Measurements from ENCODE around the gene TRAPPC10.

TRAPPC10 gene

DNA sequence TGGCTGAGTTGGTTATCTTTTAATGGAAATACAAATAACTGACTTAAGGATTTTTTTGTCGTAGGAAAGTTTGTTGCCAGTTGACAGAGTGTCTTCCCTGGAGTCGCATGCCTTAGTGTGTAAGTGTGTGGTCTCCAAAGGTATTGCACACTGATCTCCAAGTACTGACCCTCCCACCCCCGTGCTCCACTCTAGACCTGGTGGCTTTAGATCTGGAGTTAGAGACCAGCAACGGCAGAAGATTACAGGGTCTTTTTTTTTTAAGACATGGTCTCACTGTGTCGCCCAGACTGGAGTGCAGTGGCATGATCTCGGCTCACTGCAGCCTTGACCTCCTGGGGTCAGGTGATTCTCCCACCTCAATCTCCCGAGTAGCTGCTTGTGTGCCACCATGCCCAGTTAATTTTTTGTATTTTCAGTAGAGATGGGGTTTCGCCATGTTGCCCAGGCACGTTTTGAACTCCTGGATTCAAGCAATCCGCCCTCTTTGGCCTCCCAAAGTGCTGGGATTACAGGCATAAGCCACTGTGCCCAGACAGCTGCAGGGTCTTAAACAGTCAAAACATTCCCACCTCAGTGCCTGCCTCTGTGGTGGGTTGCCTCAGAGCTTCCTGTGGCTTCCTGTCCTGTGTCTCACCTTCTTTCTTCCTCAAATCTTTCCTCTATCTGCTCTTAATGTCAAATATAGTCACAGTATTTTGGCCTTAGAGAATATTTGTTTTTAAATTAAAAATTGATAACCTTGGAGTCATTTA lies 6.9 kb downstream of the TRAPPC10 start:
- Histone ChIP-seq H3K27me3 (no peaks in the 10 kb centered on the region), H3K4me3 (ENCODE audit: low read depth, low read length) (no peak overlapping the region), H3K36me3 (0 out of 2 replicates have a peak, but pooled peaks cover 2% of the 10 kb centered on the region), H3K4me1 (peaks cover 20% of the 10 kb centered on the region), H3K9me3 (no peaks in the 10 kb centered on the region)
- TF ChIP-seq, protein P1, sequence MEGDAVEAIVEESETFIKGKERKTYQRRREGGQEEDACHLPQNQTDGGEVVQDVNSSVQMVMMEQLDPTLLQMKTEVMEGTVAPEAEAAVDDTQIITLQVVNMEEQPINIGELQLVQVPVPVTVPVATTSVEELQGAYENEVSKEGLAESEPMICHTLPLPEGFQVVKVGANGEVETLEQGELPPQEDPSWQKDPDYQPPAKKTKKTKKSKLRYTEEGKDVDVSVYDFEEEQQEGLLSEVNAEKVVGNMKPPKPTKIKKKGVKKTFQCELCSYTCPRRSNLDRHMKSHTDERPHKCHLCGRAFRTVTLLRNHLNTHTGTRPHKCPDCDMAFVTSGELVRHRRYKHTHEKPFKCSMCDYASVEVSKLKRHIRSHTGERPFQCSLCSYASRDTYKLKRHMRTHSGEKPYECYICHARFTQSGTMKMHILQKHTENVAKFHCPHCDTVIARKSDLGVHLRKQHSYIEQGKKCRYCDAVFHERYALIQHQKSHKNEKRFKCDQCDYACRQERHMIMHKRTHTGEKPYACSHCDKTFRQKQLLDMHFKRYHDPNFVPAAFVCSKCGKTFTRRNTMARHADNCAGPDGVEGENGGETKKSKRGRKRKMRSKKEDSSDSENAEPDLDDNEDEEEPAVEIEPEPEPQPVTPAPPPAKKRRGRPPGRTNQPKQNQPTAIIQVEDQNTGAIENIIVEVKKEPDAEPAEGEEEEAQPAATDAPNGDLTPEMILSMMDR (IDR thresholded peaks at IDR 0.05; ENCODE audit: low read depth, low read length) = no peak
- no peak for DNase-seq

DNA sequence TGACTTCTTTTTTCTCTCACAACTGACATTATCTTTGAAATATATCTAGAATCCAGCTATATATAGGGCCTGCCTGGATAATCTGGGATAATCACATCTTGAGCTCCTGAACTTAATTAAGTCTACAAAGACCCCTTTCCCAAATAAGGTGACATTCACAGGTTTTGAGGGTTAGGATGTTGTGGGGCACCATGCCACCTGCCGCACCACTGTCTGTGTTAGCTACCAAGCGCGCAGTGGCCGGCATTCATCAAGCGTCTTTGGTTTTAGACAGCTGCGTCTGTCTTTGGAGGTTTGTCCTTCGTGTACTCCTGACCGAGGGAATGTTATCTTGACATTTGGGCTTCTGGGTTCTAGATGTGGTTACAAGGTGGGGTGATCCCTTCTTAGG lies 7.5 kb downstream of the TRAPPC10 start:
- H3K9me3 ChIP-seq = no peaks in the 10 kb centered on the region
- TF ChIP-seq, protein P1 (IDR thresholded peaks at IDR 0.05; ENCODE audit: low read depth, low read length) = no peak
- H3K4me3 ChIP-seq (ENCODE audit: low read depth, low read length) = no peak overlapping the region
- DNase-seq = no peak
- H3K27me3 ChIP-seq = no peaks in the 10 kb centered on the region
- peaks cover 20% of the 10 kb centered on the region for H3K4me1 ChIP-seq
- H3K36me3 ChIP-seq = 0 out of 2 replicates have a peak, but pooled peaks cover 2% of the 10 kb centered on the region

DNA sequence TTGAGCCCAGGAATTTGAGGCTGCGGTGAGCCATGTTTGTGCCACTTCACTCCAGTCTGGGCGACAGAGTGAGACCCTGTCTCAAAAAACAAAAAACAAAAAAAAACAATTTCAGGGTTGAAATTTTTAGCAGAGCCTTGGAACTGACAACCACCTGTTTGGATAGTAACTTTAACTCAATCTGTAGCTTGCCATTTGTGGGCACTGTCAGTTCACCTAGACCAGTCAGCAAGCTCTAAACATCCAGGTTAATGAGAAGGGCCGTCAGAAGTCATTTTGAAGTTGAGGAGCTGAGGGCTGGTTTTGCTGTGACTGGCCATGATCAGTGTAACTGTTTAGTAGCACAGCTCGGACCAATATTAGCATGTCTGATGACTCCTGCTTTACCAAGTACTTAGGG lies 8.4 kb downstream of the TRAPPC10 start:
- Histone ChIP-seq H3K9me3 (no peaks in the 10 kb centered on the region), H3K4me1 (peaks cover 20% of the 10 kb centered on the region), H3K36me3 (peaks cover 5% of the 10 kb centered on the region; the same call in 1 of the 2 replicates)

DNA sequence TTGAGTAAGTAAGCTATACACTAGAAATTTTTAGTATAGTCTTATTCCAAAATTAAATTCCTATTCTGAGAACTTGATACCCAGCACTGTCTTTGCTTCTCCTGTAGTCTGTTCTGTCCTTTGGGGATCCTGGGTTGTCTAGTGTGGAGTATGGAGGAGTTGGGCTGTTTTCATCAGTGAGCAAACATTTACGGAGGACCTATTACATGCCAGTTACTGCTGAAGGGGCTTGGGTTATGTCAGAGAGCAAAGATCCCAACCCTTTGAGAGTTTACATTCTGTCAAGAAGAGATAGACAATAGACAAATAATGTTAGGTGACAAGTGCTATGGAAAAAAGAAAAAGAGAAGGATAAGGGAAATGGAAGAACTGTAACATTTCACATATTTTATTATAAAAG lies 9.0 kb downstream of the TRAPPC10 start:
- H3K4me3 ChIP-seq (ENCODE audit: low read depth, low read length) = no peak overlapping the region
- TF ChIP-seq, protein P1 (IDR thresholded peaks at IDR 0.05; ENCODE audit: low read depth, low read length) = no peak
- H3K9me3 ChIP-seq = no peaks in the 10 kb centered on the region
- DNase-seq = no peak
- H3K36me3 ChIP-seq = peaks cover 5% of the 10 kb centered on the region; the same call in 1 of the 2 replicates
- no peaks in the 10 kb centered on the region for H3K27me3 ChIP-seq
- peaks cover 20% of the 10 kb centered on the region for H3K4me1 ChIP-seq

More for the DNA sequence above, 8.4 kb downstream of the TRAPPC10 start:
- H3K27me3 ChIP-seq = no peaks in the 10 kb centered on the region
- TF ChIP-seq, protein P1 (IDR thresholded peaks at IDR 0.05; ENCODE audit: low read depth, low read length) = no peak
- DNase-seq = no peak
- no peak overlapping the region for H3K4me3 ChIP-seq (ENCODE audit: low read depth, low read length)

DNA sequence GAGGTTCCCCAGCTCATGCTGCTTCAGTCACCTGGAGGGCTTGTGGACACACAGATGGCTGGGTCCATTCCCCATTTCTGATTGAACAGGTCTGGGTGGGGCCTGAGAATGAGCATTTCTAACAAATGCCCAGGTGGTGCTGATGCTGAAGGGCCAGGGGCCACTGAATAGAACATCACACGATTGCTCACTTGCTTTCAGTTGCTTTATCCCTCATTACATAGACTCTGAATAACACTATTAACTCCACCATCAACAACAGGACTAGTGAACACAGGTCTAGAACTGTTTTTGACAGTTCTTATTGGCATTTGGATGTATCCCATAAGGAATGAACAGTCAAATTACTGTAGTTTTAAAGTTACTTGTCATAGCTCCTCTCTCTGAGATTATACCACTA lies 12.1 kb downstream of the TRAPPC10 start:
- Histone ChIP-seq H3K4me1 (peaks cover 16% of the 10 kb centered on the region), H3K27me3 (no peaks in the 10 kb centered on the region), H3K36me3 (peaks cover 5% of the 10 kb centered on the region; the same call in 1 of the 2 replicates), H3K9me3 (no peaks in the 10 kb centered on the region), H3K4me3 (ENCODE audit: low read depth, low read length) (no peak overlapping the region)
- no peak for DNase-seq
- TF ChIP-seq, protein P1 (IDR thresholded peaks at IDR 0.05; ENCODE audit: low read depth, low read length) = no peak

DNA sequence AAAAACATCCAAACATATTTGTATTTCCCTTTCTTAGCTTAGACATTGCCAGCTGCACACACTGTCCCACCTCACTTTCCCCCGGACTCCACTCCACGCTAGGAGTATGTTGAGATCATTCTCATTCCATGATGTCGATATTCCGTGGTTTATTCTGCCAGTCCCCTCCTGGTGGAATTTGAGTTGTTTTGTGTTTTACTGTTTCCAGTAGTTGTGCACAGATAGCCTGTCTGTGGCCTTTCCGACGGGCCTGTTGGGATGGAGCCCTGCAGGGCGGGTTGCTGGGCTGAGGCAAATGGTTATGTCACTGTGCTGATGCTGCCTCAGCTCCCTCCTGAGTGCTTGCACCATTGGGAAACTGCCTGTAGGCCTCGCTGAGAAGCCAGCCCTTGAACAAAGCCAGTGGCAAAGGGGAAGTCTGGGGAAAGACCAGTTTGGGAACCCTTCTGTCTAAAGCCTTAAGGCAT lies 12.8 kb downstream of the TRAPPC10 start:
- no peaks in the 10 kb centered on the region for H3K27me3 ChIP-seq
- TF ChIP-seq, protein P1 (IDR thresholded peaks at IDR 0.05; ENCODE audit: low read depth, low read length) = no peak
- peaks cover 12% of the 10 kb centered on the region for H3K4me1 ChIP-seq
- H3K4me3 ChIP-seq (ENCODE audit: low read depth, low read length) = no peak overlapping the region
- DNase-seq = no peak
- H3K9me3 ChIP-seq = no peaks in the 10 kb centered on the region
- peaks cover 3% of the 10 kb centered on the region; the same call in 1 of the 2 replicates for H3K36me3 ChIP-seq
